Small intestine (tissue), 7 donors: ENCODE measurements around the gene EPM2AIP1. TPM values are rescaled to one million over a fixed set of nuclear protein-coding genes. Genes with fewer than 3 reads are reported as not detected.

Experiments
- DNase-seq, 2 donors: peaks; one replicate each; pipeline versions ENCODE4 v3.0.0 to v3.0.0-alpha.2; 2013
- FAIRE-seq: peaks from 2 replicates; lab custom pipeline; 2012; peaks lifted over from hg19 to GRCh38; lab: Jason Lieb, UNC
- H3K27ac ChIP-seq, 3 donors: one replicate each; pipeline ENCODE4 v1.5.1; 2013; ENCODE audit warnings: low read length in 2 of 3, mild to moderate bottlenecking in 2 of 3, control low read depth in 1 of 3, inconsistent platforms in 1 of 3, low read depth in 1 of 3, moderate library complexity in 1 of 3
- H3K27me3 ChIP-seq, 3 donors: one replicate each; pipeline ENCODE4 v1.6.1; 2013; ENCODE audit warnings: low read length in 3 of 3, inconsistent platforms in 1 of 3; ENCODE audit not compliant: control insufficient read depth in 3 of 3, insufficient read depth in 3 of 3
- H3K36me3 ChIP-seq, 3 donors: one replicate each; pipeline ENCODE4 v1.6.1; 2013; ENCODE audit warnings: low read length in 3 of 3, inconsistent platforms in 1 of 3, low read depth in 1 of 3, mild to moderate bottlenecking in 1 of 3, moderate library complexity in 1 of 3; ENCODE audit not compliant: control insufficient read depth in 3 of 3, insufficient read depth in 2 of 3
- H3K4me1 ChIP-seq, 3 donors: one replicate each; pipeline ENCODE4 v1.6.1; 2013; ENCODE audit warnings: low read length in 2 of 3, inconsistent platforms in 1 of 3, low read depth in 1 of 3, mild to moderate bottlenecking in 1 of 3, moderate library complexity in 1 of 3; ENCODE audit not compliant: control insufficient read depth in 3 of 3, insufficient read depth in 2 of 3
- H3K4me3 ChIP-seq, 3 donors: one replicate each; pipeline ENCODE4 v1.5.1; 2013; ENCODE audit warnings: low read length in 3 of 3, control low read depth in 1 of 3, inconsistent platforms in 1 of 3, low read depth in 1 of 3, mild to moderate bottlenecking in 1 of 3, moderate library complexity in 1 of 3
- H3K9me3 ChIP-seq, 2 donors: one replicate each; pipeline ENCODE4 v1.6.1; 2013; ENCODE audit warnings: low read depth in 1 of 2, low read length in 1 of 2; ENCODE audit not compliant: control insufficient read depth in 2 of 2, insufficient read depth in 1 of 2
- WGBS, 3 donors: extraction: QIAGEN DNeasy Blood & Tissue Kit; methylation state at CpG; one replicate each; pipeline ENCODE4 v1.1.7; 2013; 5-methylcytosine and 5-hydroxymethylcytosine counted together
- polyA plus RNA-seq, 4 donors: library from polyadenylated mRNA; stranded (reverse) in 3 of 4; unstranded in 1 of 4; fragments of 200-250 nt in 3 of 4; fragments of 120-200 nt in 1 of 4; gene quantifications; one replicate each; pipeline versions ENCODE4 v1.2.1 to v1.2.3, GENCODE V29; 2013
- donor health status: healthy with polysubstance abuse.
- donor health status: control.
- donor health status: control.
- donor health status: Bipolar disorder and iron deficiency.
- donor health status: healthy.

Gene EPM2AIP1
- polyA plus RNA-seq, 4 donors, result 1.8 to 21.1 (median 3.0) TPM

DNA sequence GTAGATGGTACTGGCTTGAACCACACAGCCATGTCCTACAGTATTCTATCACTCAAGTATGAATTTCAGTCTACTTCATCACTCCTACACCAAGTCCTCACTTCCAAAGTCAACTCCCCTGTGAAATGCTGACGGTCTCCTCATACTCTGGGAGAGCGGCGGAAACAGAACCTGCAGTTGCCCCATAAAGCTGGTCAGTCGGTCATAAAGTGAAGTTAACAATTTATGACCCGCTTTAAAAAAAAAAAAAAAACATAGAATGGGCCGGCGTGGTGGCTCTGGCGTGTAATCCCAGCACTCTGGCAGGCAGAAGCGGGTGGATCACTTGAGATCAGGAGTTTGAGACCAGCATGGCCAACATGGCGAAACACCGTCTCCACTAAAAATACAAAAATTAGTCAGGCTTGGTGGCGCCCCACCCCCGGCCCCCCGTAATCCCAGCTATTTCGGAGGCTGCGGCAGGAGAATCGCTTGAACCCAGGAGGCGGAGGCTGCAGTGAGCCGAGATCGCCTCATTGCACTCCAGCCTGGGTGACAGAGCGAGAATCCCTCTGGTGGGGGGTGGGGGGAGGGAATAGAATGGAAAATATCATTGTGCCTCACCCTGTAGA is 50.2 kb downstream of the EPM2AIP1 start:
- no peak for FAIRE-seq
- no peak overlapping the region for H3K27ac ChIP-seq
- H3K4me3 ChIP-seq, result no peak overlapping the region
- H3K36me3 ChIP-seq, result no peaks in the 10 kb centered on the region
- peaks cover 0 to 21% (median 0%) of the 10 kb centered on the region in 3 donors for H3K27me3 ChIP-seq
- 94 to 99% (median 98%) methylated on average over 21 of the region's 21 CpGs for WGBS, 3 donors
- peak in 1 of 2 donors; percentile 46 for DNase-seq
- peaks cover 0 to 5% (median 3%) of the 10 kb centered on the region in 3 donors for H3K4me1 ChIP-seq
- H3K9me3 ChIP-seq, result peaks cover 0 to 4% of the 10 kb centered on the region in 2 donors

DNA sequence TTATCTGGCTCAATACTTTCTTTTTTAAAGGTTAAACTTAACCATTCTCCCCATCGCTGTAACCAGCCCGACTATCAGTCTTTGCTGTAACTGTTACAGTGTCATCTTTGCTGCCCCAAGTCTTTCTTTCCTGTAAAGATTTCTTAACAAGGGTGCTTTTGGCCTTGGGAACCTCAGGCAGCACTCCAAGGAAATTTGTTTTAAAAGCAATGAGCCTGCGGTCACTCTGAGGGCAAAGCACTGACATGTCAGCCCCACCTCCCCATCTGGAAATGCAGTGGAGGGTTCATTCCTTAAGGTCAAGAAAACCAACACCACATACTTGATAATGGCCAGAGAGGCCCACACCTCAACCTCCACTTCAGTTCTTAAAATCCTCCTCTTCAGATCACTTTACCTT is 51.3 kb downstream of the EPM2AIP1 start:
- Histone ChIP-seq H3K4me1 (peaks cover 0 to 5% (median 3%) of the 10 kb centered on the region in 3 donors), H3K27ac (peak overlapping the region in 1 of 3 donors; percentile 14), H3K9me3 (no peaks in the 10 kb centered on the region), H3K4me3 (no peak overlapping the region), H3K36me3 (no peaks in the 10 kb centered on the region), H3K27me3 (peaks cover 0 to 21% (median 0%) of the 10 kb centered on the region in 3 donors)
- DNase-seq (no peak), FAIRE-seq (no peak)
- WGBS, 3 donors, result 72 to 89% (median 81%) methylated on average over 3 of the region's 3 CpGs

DNA sequence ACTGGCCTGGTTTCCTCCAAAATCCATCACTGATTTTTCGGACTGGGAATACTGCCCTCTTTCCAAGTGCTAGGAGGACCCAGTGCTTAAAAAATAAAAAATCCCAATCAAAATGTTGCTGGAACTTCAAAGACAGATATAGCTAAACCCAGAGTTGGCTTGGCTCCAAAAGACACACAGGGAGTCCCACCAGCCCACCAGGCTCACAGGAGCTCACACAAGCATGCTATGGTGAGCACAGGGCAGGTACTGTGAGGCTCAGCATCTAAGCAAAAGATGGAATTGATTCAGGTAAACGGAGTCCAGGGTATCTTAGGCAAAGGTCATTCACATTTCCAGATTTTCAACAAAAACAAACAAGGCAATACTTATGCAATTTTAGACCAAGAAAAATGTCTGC is 51.8 kb downstream of the EPM2AIP1 start:
- Histone ChIP-seq H3K4me1 (peaks cover 0 to 5% (median 3%) of the 10 kb centered on the region in 3 donors), H3K27ac (no peak overlapping the region), H3K27me3 (peaks cover 0 to 21% (median 0%) of the 10 kb centered on the region in 3 donors), H3K9me3 (no peaks in the 10 kb centered on the region), H3K4me3 (no peak overlapping the region), H3K36me3 (no peaks in the 10 kb centered on the region)
- 85 to 87% (median 86%) methylated on average over 2 of the region's 2 CpGs for WGBS, 3 donors
- FAIRE-seq (no peak), DNase-seq (no peak)

DNA sequence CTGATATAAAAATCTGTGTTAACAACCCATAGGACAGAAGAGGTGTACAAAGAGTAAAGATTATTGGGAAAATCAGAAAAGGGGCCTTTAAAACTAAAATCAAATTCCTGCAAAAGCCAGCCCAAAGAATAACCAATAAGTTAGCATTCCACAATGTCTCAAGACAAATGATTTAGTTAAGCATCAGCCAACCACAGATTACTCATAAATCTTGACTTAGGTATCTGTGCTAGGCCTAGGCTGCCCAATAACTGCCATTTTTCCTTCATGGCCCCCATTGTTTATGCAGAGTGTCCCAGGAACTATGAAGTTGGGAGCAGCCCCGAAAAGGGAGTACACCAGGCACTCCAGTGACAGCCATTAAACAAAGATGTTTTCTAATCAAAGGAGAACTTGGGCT is 55.4 kb downstream of the EPM2AIP1 start:
- Histone ChIP-seq H3K4me1 (peaks cover 0 to 9% (median 0%) of the 10 kb centered on the region in 3 donors), H3K27ac (no peak overlapping the region), H3K9me3 (peaks cover 0 to 3% of the 10 kb centered on the region in 2 donors), H3K4me3 (no peak overlapping the region), H3K27me3 (no peaks in the 10 kb centered on the region), H3K36me3 (peaks cover 0 to 3% (median 0%) of the 10 kb centered on the region in 3 donors)
- FAIRE-seq (no peak), DNase-seq (no peak)
- WGBS, 3 donors, result 88 to 100% (median 91%) methylated on average over 1 of the region's 1 CpG

Other genes starting within 250 kb of the EPM2AIP1 start
- gene DCLK3, start 228.6 kb downstream of the EPM2AIP1 start, polyA plus RNA-seq, result under 1 TPM in 3 of 4 donors, not detected in 1; 0.24 to 0.31 (median 0.27) TPM
- gene TRANK1, start 48.1 kb downstream of the EPM2AIP1 start, polyA plus RNA-seq, result 10 to 100 TPM in 2 of 4 donors, 1 to 10 TPM in 2; 7.1 to 23.5 (median 14.0) TPM
- gene MLH1, start 387 bp upstream of the EPM2AIP1 start, polyA plus RNA-seq, result 10 to 100 TPM in 3 of 4 donors, 1 to 10 TPM in 1; 5.6 to 29.1 (median 15.5) TPM
- 10 to 100 TPM; 36.3 to 87.2 (median 46.4) TPM for gene LRRFIP2, start 181.5 kb upstream of the EPM2AIP1 start, polyA plus RNA-seq